ENCODE data around the gene PHIP. TPM values are rescaled to one million over a fixed set of nuclear protein-coding genes. Genes with fewer than 3 reads are reported as not detected.
"Not testable (repeated sequence)": the region's sequence is repeated elsewhere in the genome, so short reads cannot be mapped to it uniquely, and the experiment has no call there.

Gene PHIP
- 1 to 10 TPM; 4.6 to 7.1 (median 5.4) TPM for polyA plus RNA-seq

DNA sequence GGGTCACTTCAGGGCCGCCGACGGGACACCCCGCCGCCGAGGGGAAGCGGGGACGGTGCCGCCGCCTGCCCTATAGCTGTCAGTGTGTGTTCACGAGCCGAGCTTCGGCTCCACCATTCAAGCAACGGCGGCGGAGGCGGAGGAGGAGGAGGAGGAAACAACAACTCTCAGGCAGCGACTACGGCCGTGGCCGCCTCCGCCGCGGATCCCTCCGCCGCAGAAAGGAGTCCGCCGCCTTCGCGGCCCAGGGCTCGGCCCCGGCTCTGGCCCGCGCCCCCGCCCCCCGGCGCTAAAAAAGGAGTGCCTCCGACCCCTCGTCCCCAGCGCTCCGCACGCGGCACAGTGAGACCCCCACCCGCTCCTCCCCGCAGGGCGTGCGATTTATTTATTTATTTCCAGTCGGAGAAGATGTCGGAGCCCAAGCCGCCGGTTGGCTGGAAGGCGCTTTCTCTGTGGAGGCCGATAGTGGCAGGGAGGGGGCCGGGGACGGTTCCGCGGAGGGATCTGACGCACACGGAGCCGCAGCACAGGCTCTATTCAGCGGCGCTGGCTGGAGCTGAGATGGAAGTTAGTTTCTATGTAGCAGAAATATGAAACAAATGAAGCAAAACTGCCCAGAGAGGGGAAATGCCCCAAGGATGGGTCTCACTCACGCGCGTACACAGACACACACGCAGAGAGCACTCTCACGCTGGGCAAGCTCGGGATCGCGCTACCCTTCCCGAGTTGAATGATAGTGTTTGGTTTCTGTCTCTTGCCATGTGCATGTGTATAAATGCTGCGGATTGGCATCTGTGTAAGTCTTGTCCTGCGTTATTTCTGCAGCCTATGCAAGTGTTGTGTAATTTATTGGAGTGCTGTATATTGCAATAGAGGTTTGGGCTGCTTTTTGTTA, at the start of gene PHIP:
Gene PHIP, minus strand, starts transcription at position 180 of the 895 bp plus-strand sequence. CDS start 186 bp downstream, outside the sequence.
- WGBS, 3 donors = 0 to 1% (median 0%) methylated on average over 57 to 72 of the region's 73 CpGs
- peak within 1 kb of the TSS; percentile 84 for H3K27ac ChIP-seq (ENCODE audit: low read depth, low read length)

DNA sequence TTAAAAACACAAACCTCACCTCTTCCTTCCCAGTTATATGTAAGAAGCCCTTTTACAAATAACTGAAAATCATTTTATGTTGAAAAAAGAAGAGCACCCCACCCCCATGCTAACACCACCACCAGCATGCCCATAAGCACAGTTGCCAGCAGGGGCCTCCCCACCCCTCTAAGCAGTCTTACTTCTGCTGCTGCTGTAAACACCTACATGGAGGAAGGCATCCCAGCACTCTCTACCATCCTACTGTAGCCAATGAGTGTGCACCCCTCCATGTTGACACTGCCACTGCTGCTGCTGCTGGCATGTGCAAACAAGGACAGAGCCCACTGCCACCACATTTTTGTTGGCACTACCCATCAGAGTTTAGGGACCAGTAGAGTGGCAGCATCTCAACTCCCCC, 49.6 kb upstream of the PHIP start:
- no peak overlapping the region for H3K27ac ChIP-seq (ENCODE audit: low read depth, low read length)

DNA sequence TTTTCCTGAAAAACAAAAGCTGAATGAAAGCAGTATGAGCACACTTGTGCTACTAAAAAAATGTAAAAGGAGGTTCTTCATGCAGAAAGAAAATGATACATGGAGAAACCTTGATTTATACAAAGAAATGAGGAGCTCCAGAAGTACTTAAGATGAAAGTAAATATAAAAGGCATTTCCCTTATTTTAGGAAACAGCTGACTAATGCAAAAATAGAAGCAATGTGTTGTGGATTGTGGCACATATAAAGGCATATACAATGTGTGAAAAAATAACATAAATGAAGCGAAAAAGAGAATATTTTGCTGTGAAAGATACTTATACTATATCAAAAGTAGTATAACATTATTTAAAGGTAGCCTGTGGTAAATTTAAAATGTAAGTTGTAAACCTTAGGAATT, 41.2 kb upstream of the PHIP start:
- WGBS, 3 donors = 81 to 90% (median 83%) methylated on average over 1 of the region's 1 CpG
- no peak overlapping the region for H3K27ac ChIP-seq (ENCODE audit: low read depth, low read length)

DNA sequence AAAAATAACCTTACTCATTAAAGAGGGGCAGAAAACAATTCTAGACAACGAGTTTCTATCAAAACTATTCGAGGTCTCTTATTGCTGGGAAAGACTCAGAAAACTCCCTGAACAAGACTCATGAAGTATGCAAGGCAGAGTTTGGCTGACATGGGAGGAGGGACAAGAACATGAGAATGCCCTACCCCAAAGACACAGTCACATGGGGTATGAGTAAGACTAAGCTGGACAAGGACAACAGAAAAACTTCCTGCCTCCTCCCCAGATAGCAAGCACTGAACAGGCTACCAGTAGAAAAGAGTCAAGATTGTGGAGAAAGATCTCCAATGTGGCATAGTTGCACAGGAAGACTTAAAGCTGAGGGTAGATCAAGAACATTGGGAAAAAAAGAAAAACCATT, 39.7 kb upstream of the PHIP start:
- no peak overlapping the region for H3K27ac ChIP-seq (ENCODE audit: low read depth, low read length)
- 81 to 97% (median 93%) methylated on average over 2 of the region's 2 CpGs for WGBS, 3 donors

DNA sequence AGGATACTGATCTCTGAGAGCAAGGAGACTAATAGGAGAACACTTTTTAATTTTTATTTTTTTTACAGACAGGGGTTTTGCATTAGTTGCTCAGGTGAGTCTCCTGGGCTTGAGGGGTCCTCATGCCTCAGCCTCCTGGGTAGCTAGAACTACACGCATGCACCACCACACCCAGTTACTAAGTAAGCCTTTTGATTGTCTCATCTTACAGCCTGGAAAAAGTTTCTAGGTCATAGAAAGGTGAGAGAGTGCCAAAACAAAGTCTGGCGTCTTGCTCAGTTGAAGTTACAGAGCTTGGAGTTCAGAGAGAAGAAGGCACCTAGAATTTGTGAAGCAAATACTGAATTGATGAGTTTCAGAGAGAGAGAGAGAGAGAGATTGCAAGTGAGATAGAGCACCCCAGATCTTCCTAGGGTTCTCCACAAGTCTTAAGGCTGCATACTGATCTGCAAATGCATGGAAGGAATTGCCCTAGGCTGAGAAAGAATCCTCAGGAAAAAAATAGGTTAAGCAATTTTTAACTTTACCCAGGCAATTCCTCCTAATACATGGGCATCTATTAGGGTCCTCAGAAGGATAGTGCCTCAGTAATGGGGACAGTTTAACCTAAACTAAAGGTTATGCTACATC, 37.6 kb upstream of the PHIP start:
- 53 to 69% (median 67%) methylated on average over 2 of the region's 2 CpGs for WGBS, 3 donors
- H3K27ac ChIP-seq (ENCODE audit: low read depth, low read length) = no peak overlapping the region

DNA sequence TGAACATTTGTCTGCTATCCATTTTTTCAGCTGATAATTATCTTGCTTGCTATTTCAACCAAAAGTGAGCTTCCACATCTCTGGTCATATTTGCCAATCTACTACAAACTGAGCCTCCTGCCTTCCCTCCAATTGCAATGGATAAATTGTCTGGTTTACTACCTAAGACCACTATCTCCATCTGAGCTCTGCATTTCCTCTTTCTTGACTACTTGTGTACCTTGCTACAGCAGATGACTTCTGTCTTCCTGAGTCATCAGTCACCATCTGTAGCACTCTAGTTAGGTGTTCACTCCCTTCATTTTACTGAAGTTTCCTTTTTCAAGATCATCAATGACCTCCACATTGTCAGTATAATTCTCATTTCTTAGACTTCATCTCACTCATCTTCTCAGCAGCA, 33.5 kb upstream of the PHIP start:
- H3K27ac ChIP-seq (ENCODE audit: low read depth, low read length) = no peak overlapping the region

DNA sequence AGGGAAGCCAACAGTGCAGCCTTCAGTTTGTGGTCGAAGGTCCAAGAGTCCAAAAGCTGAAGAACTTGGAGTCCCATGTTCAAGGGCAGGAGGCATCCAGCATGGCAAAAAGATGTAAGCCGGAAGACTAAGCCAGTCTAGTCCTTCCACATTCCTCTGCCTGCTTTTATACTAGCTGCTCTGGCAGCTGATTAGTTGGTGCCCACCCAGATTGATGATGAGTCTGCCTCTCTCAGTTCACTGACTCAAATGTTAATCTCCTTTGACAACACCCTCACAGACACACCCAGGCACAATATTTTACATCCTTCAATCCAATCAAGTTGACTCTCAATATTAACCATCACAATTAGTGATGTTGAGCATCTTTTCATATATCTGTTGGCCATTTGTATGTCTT, 23.1 kb upstream of the PHIP start:
- 92 to 98% (median 96%) methylated on average over 2 of the region's 2 CpGs for WGBS, 3 donors

DNA sequence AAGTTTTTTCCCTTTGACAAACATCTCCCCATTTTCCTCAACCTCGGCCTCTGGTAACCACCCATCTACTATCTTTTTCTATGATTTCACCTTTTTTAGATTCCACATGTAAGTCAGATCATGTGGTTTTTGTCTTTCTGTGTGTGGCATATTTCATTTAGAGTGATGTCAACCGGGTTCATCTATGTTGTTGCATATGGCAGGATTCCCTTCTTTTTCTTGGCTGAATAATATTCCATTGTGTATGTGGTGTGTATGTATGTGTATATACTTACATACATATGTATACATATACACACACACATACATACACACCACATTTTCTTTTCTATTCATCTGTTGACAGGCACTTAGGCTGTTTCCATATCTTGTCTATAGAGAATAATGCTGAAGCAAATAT, 22.2 kb upstream of the PHIP start:
- WGBS, 3 donors = 88 to 92% (median 89%) methylated on average over 2 of the region's 2 CpGs
- no peak overlapping the region for H3K27ac ChIP-seq (ENCODE audit: low read depth, low read length)

More for the DNA sequence above, 23.1 kb upstream of the PHIP start:
- H3K27ac ChIP-seq (ENCODE audit: low read depth, low read length) = no peak overlapping the region

DNA sequence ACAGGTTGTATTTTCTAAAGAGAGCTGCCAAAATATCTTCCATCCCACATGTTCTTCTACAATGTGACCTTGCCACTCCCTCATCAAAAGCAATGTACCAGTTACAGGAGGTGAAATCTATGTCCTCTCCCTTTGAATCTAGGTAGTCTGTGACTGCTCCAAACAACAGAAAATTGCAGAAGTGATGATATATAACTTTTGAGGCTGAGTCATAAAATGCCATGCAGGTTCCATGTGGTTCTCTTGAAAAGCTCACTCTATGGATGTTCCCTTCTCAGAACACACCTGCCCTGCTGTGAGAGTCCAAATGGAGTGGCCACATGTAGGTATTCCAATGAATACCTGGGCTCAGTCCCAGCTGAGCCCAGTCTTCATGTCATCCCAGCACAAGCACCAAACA, 16.9 kb upstream of the PHIP start:
- H3K27ac ChIP-seq (ENCODE audit: low read depth, low read length) = no peak overlapping the region

DNA sequence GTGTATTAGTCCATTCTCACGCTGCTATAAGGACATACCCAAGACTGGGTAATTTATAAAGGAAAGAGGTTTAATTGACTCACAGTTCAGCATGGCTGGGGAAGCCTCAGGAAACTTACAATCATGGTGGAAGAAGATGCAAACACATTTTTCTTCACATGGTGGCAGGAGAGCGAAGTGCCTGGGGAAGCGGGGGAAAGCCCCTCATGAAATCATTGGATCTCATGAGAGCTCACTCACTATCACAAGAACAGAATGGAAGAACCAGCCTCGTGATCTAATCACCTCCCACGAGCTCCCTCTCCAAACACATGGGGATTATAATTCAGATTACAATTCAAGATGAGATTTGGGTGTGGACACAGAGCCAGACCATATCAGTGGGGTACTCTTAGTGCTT, 13.7 kb upstream of the PHIP start:
- WGBS, 3 donors = 74 to 81% (median 78%) methylated on average over 5 of the region's 5 CpGs
- H3K27ac ChIP-seq (ENCODE audit: low read depth, low read length) = not testable (repeated sequence)

DNA sequence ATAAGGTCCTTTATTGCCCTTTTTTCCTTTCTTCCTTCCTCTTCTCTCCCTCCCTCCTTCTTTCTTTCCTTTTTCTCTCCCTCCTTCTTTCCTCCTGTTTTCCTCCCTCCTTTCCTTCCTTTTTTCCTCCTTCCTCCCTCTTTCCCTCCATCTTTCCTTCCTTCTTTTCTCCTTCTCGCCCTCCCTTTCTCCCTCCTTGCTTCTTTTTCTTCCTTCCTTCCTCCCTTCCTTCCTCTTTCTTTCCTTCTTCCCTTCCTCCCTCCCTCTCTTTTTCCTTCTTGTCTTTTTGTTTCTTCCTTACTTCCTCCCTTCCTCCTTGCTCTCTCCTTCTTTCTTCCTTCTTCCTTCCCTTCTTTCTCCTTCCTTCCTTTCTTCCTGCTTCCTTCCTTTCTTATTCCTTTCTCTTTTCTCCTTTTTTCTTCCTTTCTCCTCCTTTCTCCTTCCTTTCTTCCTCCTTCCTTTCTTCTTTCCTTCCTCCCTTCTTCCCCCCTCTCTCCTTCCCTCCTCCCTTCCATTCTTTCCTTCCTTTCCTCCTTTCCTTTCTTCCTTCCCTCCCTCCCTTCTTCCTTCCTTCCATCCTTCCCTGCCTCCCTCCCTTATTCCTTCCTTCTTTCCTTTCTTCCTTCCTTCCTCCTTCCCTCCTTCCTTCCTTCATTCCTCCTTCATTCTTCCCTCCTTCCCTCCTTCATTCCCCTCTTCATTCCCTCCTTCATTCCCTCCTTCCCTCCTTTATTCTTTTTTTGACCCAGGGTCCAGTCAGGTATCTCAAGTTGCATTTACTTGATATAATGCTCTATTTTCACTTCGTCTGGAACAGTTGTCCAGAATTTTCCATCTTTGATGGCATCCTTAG, 11.7 kb upstream of the PHIP start:
- 83% methylated on average over 2 of the region's 2 CpGs for WGBS, 3 donors
- no peak overlapping the region for H3K27ac ChIP-seq (ENCODE audit: low read depth, low read length)

DNA sequence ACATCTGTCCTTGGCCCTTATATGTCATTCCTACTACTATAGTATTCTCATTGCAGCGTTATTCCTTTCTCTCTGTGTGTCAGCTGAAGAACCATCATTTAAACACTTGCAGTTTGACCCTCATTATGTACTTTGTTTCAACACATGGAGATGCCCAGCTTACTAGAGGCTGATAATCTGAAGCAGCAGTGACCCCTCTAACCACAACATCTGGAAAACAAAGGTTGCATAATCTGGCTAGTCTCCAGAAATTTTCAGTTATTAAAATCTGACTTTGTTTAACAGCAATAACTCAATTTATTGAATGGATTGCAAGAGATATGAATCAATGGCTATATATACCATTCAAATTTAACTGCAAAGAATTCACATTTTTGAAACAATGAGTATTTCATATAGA, 6.6 kb upstream of the PHIP start:
- no peak overlapping the region for H3K27ac ChIP-seq (ENCODE audit: low read depth, low read length)
- 47 to 91% (median 61%) methylated on average over 1 of the region's 1 CpG for WGBS, 3 donors

DNA sequence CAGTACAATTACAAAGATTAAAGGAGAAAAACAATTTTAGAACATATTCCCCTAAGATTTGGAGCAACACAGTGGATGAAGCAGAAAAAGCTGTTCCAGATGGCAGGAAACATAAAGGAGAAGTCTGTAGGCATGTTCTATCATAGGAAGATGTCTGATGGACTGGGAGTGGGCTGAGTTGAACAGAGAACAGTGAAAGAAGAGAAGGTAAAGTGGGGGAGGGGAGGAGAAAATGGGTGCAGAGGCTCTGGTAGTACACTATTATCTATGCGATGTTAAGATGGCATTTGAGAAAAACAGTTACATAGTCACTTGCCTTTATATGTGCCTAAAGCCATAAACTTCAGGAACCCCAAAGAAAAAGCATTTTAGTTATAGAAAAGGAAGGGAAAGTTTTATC, 4.2 kb upstream of the PHIP start:
- no peak overlapping the region for H3K27ac ChIP-seq (ENCODE audit: low read depth, low read length)
- WGBS, 3 donors = 94 to 98% (median 97%) methylated on average over 1 of the region's 1 CpG

DNA sequence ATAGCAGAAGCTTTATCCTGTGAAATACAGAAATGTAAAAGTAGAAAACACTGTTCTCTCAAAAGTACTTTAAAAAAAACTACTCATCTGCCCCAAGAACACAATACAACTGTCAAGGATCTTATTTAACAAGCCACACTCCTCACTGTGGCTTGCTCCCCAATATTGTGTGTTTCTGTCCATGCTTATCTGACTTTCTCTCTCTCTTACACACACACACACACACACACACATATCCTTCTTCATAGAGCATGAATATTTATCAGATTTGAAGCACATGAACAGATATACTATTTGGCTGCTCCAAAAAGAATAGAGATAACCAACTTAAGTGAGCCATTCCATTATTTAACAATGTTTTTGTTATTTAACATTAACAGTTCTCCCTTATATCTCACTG, 3.6 kb upstream of the PHIP start:
- no peak overlapping the region for H3K27ac ChIP-seq (ENCODE audit: low read depth, low read length)

DNA sequence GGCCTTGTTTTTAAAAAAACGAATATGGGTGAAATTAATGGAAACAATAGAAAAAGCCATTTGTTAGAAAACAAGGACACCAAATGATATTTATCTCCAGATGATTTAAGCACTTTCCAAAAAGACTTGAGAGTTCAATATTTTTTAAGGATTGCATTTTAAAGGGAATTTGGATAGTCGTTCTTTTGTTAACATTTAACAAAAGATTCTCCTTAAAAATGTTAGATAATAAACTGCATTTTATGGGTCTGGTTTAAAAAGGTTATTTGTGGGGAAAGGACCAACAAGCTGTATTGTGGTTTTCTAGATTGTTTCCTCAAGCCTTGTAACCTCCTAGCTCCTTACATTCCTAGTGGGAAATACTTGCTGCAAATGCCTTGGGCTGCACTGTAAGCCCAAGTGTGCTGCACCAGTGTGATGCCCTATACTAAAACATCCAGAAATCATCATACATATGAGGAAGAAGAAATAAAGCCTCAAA, 1.5 kb upstream of the PHIP start:
- WGBS, 3 donors = 25 to 39% (median 35%) methylated on average over 2 of the region's 2 CpGs
- H3K27ac ChIP-seq (ENCODE audit: low read depth, low read length) = no peak overlapping the region

DNA sequence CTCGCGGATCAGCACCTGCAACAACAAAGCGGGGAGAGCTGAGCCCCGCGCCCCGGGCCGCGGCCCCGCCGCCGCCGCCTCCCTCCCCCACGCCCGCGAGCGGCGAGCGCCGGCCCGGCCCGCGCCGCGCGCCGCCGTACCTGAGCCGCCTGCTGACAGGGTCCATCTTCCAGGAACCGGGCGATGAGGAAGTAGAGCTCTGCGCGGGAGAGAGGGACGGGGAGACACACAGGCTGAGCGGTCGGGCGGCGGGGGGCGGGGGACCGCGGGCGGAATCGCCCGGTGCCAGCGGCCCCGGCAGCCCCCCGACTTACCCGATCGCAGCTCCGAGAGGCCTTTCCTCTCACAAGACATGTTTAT, 359 bp downstream of the PHIP start:
- H3K27ac ChIP-seq (ENCODE audit: low read depth, low read length) = peak overlapping the region; percentile 84
- WGBS, 3 donors = 0 to 1% (median 1%) methylated on average over 23 to 48 of the region's 49 CpGs

DNA sequence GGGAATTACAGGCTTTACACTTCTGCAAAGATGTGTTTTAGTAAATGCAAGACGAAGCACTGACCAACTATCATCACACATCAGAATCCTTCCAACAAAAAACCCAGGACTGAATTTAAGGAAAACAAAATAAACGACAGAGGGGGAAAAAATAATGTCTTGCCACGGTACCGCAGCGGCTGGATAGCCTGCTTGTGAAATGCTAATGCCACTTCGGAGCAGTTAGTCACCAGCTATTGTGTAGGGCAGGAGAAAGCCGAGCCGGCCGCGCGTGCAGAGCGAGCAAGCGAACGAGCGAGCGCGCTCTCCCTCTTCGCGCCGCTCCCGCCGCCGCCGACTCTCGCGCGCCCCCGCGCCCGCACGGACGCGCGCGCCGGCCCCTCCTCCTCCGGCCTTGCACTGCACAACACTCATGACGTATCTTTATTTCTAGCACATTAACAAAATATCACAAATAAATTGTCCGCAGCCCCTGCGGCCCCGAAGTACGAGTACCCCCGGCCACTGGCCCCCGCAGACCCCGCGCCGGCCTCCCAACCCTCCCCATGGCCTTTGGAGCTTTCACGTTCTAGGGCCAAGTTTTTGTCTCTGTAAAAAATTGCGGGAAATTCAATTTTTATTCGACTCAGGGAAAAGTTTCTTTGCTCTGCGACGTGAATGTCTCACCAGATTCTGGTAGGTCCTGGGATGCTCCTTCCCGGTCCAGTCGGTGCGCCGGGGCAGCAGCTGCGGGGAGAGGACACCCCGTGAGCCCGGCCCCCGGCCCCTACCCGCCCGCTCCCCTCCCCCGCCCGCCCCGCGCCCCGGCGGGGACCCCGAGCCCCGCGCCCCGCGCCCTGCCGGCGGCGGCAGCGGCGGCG, 1.0 kb downstream of the PHIP start:
- peak overlapping the region; percentile 46 for H3K27ac ChIP-seq (ENCODE audit: low read depth, low read length)
- 1% methylated on average over 61 to 79 of the region's 79 CpGs for WGBS, 3 donors

DNA sequence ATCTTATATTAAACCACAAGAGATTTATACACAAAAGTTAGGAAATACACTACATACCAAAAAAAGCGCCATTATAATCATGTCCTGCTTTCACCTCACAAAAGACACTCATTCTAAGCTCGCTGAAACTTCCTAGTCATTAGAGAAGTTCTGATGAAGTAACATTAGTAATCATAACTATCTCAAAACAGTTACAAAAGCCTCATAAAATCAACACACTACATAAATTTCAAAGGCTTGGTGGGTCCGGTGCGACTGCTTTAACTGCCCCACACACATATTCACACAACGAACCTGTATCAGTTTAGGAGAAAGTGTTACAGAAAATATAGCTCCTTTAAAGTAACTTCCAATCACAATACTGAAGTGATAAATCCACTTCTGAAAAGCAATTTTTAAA, 1.9 kb downstream of the PHIP start:
- 4 to 7% (median 4%) methylated on average over 5 of the region's 5 CpGs for WGBS, 3 donors
- no peak overlapping the region for H3K27ac ChIP-seq (ENCODE audit: low read depth, low read length)

Data from adipose tissue (tissue), 3 donors.